Activated naive CD8-positive, alpha-beta T cell treated with anti-CD3 and anti-CD28 coated beads, Interleukin-2, amount 10 ng/mL, durations not matched to agents 7 days and 5 days (primary cell): Measurements from ENCODE around the gene ACP5. TPM values are rescaled to one million over a fixed set of nuclear protein-coding genes. Genes with fewer than 3 reads are reported as not detected.
"Not testable (repeated sequence)": the region's sequence is repeated elsewhere in the genome, so short reads cannot be mapped to it uniquely, and the experiment has no call there.

Experiments
- ATAC-seq: fragments of 150-1000 bp; cut with Tn5 transposase; one replicate; pipeline ENCODE4 v1.10.0; 2021; ENCODE audit warnings: low read depth, moderate library complexity
- POLR2A ChIA-PET: fragments of 350-600 bp; sonication (Branson Sonifier 250); formaldehyde crosslinking; loops from one replicate; lab custom pipeline; 2021; ENCODE audit warnings: antibody characterized with exemption; lab: Charles Lee
- DNase-seq: peaks from one replicate; pipeline ENCODE4 v3.0.0; 2021
- H3K27ac Mint-ChIP-seq: one replicate; pipeline ENCODE4 v1.8.0; 2022; ENCODE audit warnings: mild to moderate bottlenecking, mixed read lengths
- H3K27me3 Mint-ChIP-seq: one replicate; pipeline ENCODE4 v1.8.0; 2022; ENCODE audit warnings: mild to moderate bottlenecking, moderate library complexity, mixed read lengths
- H3K36me3 Mint-ChIP-seq: one replicate; pipeline ENCODE4 v1.8.0; 2021; ENCODE audit warnings: mild to moderate bottlenecking, mixed read lengths
- H3K4me1 Mint-ChIP-seq: one replicate; pipeline ENCODE4 v1.8.0; 2021; ENCODE audit warnings: mixed read lengths
- H3K4me3 Mint-ChIP-seq: one replicate; pipeline ENCODE4 v1.8.0; 2022; ENCODE audit warnings: mild to moderate bottlenecking, moderate library complexity, mixed read lengths
- H3K9me3 Mint-ChIP-seq: one replicate; pipeline ENCODE4 v1.8.0; 2021; ENCODE audit warnings: mixed read lengths
- total RNA-seq, 2 experiments: library from RNA; stranded (reverse); gene quantifications; one replicate each; pipeline ENCODE4 v1.2.3, GENCODE V29; 2021

The ACP5 gene
- total RNA-seq: 10 to 100 TPM; 32.0 to 35.0 TPM

DNA sequence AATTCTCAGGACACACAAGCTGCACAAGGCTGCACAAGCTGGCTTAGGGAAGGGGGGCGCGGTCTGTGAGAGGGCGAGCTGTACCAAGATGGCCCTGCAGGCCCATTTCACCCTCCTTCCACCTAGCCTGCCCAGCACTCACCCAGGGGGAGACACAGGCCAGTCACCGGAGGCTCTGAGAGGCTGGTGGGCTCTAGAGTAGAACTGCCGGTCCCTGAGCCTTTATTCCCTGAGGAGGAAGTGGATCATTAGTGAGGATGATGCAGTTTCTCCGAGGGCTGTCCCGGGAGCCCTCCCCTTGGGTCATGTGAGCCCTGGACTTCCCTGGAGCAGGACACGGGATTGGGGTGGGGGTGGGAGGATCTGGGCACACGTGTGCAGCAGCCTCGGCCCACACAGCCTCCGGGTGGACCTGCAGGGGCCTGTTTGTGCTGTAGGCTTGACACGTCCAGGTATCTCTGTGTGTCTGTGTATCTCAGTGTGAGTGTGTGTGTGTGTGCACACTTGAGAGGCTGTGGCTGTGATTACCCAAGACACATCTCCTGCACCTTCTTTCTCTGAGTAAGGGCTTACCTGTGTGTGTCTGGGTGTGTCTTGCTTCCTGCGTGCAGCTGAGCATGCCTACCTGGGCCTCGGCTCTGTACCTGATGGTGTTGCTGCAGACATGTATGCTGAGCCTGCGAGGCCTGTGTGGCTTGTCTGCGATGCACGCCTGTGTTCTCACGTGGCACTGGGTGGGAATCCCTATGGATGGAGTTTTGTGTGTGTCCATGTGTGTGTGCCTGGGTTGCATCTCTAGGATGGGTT, at the start of gene ACP5:
Gene ACP5 (minus strand): TSS at position 195 of the 807 bp plus-strand sequence. CDS start 328 bp downstream, outside the sequence.
- ATAC-seq (no peak), DNase-seq (no peak)
- peak within 1 kb of the TSS; percentile 60 for H3K4me3 Mint-ChIP-seq
- H3K36me3 Mint-ChIP-seq: peaks cover 3% of the 10 kb centered on the region
- no peaks in the 10 kb centered on the region for H3K9me3 Mint-ChIP-seq
- peaks cover 31% of the 10 kb centered on the region for H3K4me1 Mint-ChIP-seq
- H3K27ac Mint-ChIP-seq: peak within 1 kb of the TSS; percentile 36
- H3K27me3 Mint-ChIP-seq: no peaks in the 10 kb centered on the region
- POLR2A ChIA-PET: interaction anchor here (0.5 to 1.6 kb wide), 5 partner anchors 16 to 1305 kb away, joined by 3 to 9 read pairs (median 7); partner anchors contain the start of gene ELOF1

DNA sequence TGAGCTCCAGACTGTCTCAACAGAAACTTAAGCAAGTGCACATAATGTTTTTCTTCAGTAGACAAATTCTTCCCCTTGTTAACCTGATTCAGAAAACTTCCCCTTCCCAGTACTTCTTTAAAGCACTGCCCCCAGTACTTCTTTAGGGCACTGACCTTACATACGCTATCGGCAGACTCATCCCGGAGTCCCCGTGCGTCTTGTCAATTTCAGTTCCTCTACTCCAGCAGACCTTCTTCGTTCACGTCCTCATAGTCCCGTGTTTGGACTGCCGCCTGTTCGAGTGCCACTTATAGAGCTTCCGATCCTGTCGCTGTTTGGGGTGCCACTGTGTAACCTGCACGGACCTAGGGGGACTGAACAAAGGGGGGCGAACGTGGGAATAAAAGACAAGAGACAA, 48.8 kb upstream of the ACP5 start:
- POLR2A ChIA-PET: no interaction called here
- ATAC-seq (no peak), DNase-seq (no peak)
- H3K4me3 Mint-ChIP-seq: no peak overlapping the region
- H3K36me3 Mint-ChIP-seq: peaks cover 5% of the 10 kb centered on the region
- H3K27ac Mint-ChIP-seq: no peak overlapping the region
- no peaks in the 10 kb centered on the region for H3K4me1 Mint-ChIP-seq
- peaks cover 5% of the 10 kb centered on the region for H3K9me3 Mint-ChIP-seq
- H3K27me3 Mint-ChIP-seq: peaks cover 31% of the 10 kb centered on the region

DNA sequence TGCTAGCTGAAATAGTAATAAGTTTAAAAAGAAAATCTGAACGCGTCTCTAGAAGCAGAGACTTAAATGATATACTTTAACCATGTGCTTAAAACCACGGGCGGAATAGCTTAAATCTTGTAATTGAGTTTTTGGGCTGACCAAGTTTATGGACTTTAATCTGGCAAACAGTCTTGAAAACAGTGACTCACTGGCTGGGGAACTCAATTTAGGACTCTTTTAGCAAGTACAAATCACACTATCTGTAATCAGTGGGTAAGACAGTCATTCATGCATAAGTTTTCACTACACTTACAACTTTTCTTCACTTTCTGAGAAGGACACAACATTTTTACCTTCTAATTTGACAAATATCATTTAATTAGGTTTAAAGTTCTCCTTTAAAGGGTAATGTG, 46.6 kb upstream of the ACP5 start:
- POLR2A ChIA-PET: no interaction called here
- Mint-ChIP-seq H3K9me3 (peaks cover 10% of the 10 kb centered on the region), H3K4me3 (peak overlapping the region; percentile 30), H3K27me3 (peaks cover 25% of the 10 kb centered on the region), H3K36me3 (peaks cover 26% of the 10 kb centered on the region), H3K27ac (no peak overlapping the region), H3K4me1 (no peaks in the 10 kb centered on the region)
- ATAC-seq: no peak
- no peak for DNase-seq

DNA sequence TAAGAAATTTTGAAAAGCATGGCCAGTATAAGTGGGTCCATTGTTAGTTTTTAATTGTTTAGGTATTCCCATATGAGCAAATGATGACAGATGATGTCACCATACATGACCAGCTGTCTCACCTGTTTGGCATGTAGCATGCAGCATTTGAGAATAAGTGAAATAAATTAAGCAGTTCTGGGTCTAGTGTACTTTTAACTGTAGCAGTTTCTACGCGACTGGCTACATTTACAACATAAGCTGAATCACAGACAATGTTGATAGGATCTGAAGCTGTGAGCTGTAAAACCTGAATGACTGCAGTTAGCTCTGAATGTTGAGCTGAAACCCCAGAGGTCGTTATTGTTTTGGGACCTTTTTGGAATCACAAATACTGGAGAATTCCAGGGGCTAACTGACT, 45.0 kb upstream of the ACP5 start:
- H3K4me1 Mint-ChIP-seq, DNase-seq, H3K27ac Mint-ChIP-seq, ATAC-seq, H3K4me3 Mint-ChIP-seq, POLR2A ChIA-PET: not testable (repeated sequence)
- Mint-ChIP-seq H3K27me3 (peaks cover 25% of the 10 kb centered on the region), H3K9me3 (peaks cover 16% of the 10 kb centered on the region), H3K36me3 (peaks cover 42% of the 10 kb centered on the region)

- H3K36me3 Mint-ChIP-seq: peaks cover 61% of the 10 kb centered on the region
- no peak overlapping the region for H3K27ac Mint-ChIP-seq
- POLR2A ChIA-PET: no interaction called here
- peaks cover 23% of the 10 kb centered on the region for H3K9me3 Mint-ChIP-seq
- peaks cover 17% of the 10 kb centered on the region for H3K27me3 Mint-ChIP-seq
- ATAC-seq: no peak
- no peaks in the 10 kb centered on the region for H3K4me1 Mint-ChIP-seq
- no peak overlapping the region for H3K4me3 Mint-ChIP-seq
- no peak for DNase-seq
Measured at GRCh38 chr19:11620553-11620952, 43.1 kb upstream of the ACP5 start.

DNA sequence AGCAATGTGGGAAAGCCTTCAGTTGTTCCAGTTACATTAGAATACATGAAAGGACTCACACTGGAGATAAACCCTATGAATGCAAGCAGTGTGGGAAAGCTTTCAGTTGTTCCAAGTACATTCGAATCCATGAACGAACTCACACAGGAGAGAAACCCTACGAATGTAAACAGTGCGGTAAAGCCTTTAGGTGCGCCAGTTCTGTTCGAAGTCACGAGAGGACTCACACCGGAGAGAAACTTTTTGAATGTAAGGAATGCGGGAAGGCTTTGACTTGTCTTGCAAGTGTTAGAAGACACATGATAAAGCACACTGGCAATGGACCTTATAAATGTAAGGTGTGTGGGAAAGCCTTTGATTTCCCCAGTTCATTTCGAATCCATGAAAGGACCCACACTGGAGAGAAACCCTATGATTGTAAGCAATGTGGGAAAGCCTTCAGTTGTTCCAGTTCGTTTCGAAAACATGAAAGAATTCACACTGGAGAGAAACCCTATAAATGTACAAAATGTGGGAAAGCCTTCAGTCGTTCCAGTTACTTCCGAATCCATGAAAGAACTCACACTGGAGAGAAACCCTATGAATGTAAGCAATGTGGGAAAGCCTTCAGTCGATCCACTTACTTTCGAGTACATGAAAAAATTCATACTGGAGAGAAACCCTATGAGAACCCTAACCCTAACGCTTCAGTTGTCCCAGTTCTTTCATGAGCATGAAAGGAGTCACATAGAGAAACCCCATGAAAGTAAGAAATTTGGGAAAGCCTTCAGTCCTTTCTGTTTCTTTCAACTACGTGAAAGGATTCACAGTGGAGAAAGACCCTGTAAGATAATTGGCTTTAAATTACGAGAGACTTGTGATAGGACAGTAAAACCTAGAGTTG, 40.0 kb upstream of the ACP5 start:
- peaks cover 80% of the 10 kb centered on the region for H3K36me3 Mint-ChIP-seq
- no peak overlapping the region for H3K4me3 Mint-ChIP-seq
- POLR2A ChIA-PET: no interaction called here
- H3K27me3 Mint-ChIP-seq: no peaks in the 10 kb centered on the region
- ATAC-seq: no peak
- H3K9me3 Mint-ChIP-seq: peaks cover 28% of the 10 kb centered on the region
- H3K4me1 Mint-ChIP-seq: peaks cover 4% of the 10 kb centered on the region
- H3K27ac Mint-ChIP-seq: no peak overlapping the region
- DNase-seq: no peak

GRCh38 chr19:11612816-11613511, 35.5 kb upstream of the ACP5 start:
- ATAC-seq: no peak

DNA sequence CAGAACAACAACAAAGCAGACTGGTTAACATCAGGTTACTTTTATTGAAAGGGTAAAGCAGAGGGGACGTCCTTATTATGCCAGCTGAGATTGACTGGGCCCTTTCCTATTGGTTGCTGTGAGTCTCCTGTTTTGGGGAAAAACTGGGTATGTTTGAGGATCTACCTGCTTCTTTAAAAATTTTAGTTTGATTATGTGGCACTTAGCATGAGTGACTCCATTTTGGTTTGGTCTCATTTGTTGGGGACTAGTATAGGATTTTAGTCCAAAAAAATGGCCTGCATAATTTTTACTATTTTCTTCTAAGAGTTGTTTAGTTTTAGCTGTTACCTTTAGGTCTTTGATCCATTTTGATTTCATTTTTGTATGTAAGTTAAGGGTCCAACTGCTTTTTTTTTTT, 34.3 kb upstream of the ACP5 start:
- H3K9me3 Mint-ChIP-seq: peaks cover 15% of the 10 kb centered on the region
- H3K27ac Mint-ChIP-seq: no peak overlapping the region
- peaks cover 4% of the 10 kb centered on the region for H3K4me1 Mint-ChIP-seq
- peaks cover 50% of the 10 kb centered on the region for H3K36me3 Mint-ChIP-seq
- no peak overlapping the region for H3K4me3 Mint-ChIP-seq
- no peaks in the 10 kb centered on the region for H3K27me3 Mint-ChIP-seq
- ATAC-seq: no peak
- POLR2A ChIA-PET: no interaction called here
- DNase-seq: no peak

More at GRCh38 chr19:11612816-11613511, 35.5 kb upstream of the ACP5 start:
- H3K4me1 Mint-ChIP-seq: peaks cover 4% of the 10 kb centered on the region
- POLR2A ChIA-PET: interaction anchor here (0.6 to 0.9 kb wide), 3 partner anchors 26 to 1604 kb away, joined by 3 to 5 read pairs (median 4); no protein-coding TSS in a partner anchor
- DNase-seq: no peak
- no peak overlapping the region for H3K4me3 Mint-ChIP-seq
- H3K9me3 Mint-ChIP-seq: peaks cover 18% of the 10 kb centered on the region
- H3K36me3 Mint-ChIP-seq: peaks cover 51% of the 10 kb centered on the region
- H3K27me3 Mint-ChIP-seq: no peaks in the 10 kb centered on the region
- H3K27ac Mint-ChIP-seq: peak overlapping the region; percentile 73

- no peaks in the 10 kb centered on the region for H3K4me1 Mint-ChIP-seq
- no peak overlapping the region for H3K27ac Mint-ChIP-seq
- H3K9me3 Mint-ChIP-seq: peaks cover 20% of the 10 kb centered on the region
- POLR2A ChIA-PET: no interaction called here
- no peak overlapping the region for H3K4me3 Mint-ChIP-seq
- DNase-seq (no peak), ATAC-seq (no peak)
- H3K27me3 Mint-ChIP-seq: no peaks in the 10 kb centered on the region
- H3K36me3 Mint-ChIP-seq: peaks cover 49% of the 10 kb centered on the region
Measured at GRCh38 chr19:11606484-11606883, 29.0 kb upstream of the ACP5 start.

- H3K27ac Mint-ChIP-seq, DNase-seq, H3K27me3 Mint-ChIP-seq, POLR2A ChIA-PET, ATAC-seq, H3K4me3 Mint-ChIP-seq, H3K9me3 Mint-ChIP-seq: not testable (repeated sequence)
- peaks cover 29% of the 10 kb centered on the region for H3K36me3 Mint-ChIP-seq
- peaks cover 13% of the 10 kb centered on the region for H3K4me1 Mint-ChIP-seq
Measured at GRCh38 chr19:11599704-11600103, 22.3 kb upstream of the ACP5 start.

- DNase-seq (no peak), ATAC-seq (no peak)
- Mint-ChIP-seq H3K9me3 (peaks cover 4% of the 10 kb centered on the region), H3K4me3 (peak overlapping the region; percentile 57), H3K27me3 (no peaks in the 10 kb centered on the region), H3K27ac (no peak overlapping the region), H3K36me3 (peaks cover 24% of the 10 kb centered on the region), H3K4me1 (peaks cover 13% of the 10 kb centered on the region)
- POLR2A ChIA-PET: no interaction called here
Measured at GRCh38 chr19:11598746-11599145, 21.3 kb upstream of the ACP5 start.

DNA sequence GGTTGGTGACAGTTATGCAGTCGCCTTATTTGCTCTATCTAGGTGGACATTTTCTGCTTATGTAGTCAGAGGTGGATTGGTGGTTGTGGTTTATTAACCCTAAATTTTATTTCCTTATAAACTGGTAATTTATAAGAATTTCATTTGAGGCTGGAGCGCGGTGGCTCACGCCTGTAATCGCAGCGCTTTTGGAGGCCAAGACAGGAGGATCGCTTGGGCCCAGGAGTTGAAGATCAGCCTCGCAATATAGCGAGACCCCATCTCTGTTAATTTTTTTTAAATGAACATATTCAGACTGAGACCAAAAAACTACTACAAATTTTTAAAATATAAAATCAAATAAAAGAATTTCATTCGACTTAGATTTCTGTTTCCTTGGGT, 20.6 kb upstream of the ACP5 start:
- ATAC-seq (no peak), DNase-seq (no peak)
- Mint-ChIP-seq H3K4me1 (peaks cover 13% of the 10 kb centered on the region), H3K36me3 (peaks cover 22% of the 10 kb centered on the region), H3K27ac (peak overlapping the region; percentile 80), H3K27me3 (no peaks in the 10 kb centered on the region), H3K4me3 (peak overlapping the region; percentile 92), H3K9me3 (peaks cover 4% of the 10 kb centered on the region)
- POLR2A ChIA-PET: interaction anchor here (0.6 to 1.6 kb wide), 3 partner anchors 16 to 167 kb away, joined by 3 to 9 read pairs (median 3); no protein-coding TSS in a partner anchor
